Keratinocyte (primary cell): Measurements from ENCODE around the gene EMP2. TPM values are rescaled to one million over a fixed set of nuclear protein-coding genes. Genes with fewer than 3 reads are reported as not detected.

ENCODE experiments used
- DNase-seq: peaks from one replicate; pipeline ENCODE4 v3.0.0-alpha.2; 2011; ENCODE audit warnings: low read depth, missing footprints, low spot score
- FAIRE-seq: peaks from 2 replicates; lab custom pipeline; 2011; peaks lifted over from hg19 to GRCh38; lab: Jason Lieb, UNC
- H2AFZ ChIP-seq: 2 replicates; pipeline ENCODE4 v1.6.0; 2012; ENCODE audit warnings: low read length, control low read depth, inconsistent platforms; ENCODE audit not compliant: control insufficient read depth
- H3K27ac ChIP-seq: 2 replicates; pipeline ENCODE4 v1.5.1; 2011; ENCODE audit warnings: low read length; ENCODE audit not compliant: control insufficient read depth, insufficient read depth
- H3K27me3 ChIP-seq: 3 replicates; pipeline ENCODE4 v1.6.0; 2011; ENCODE audit warnings: low read length; ENCODE audit not compliant: control insufficient read depth, insufficient read depth; ENCODE audit errors: extremely low read depth
- H3K36me3 ChIP-seq, 2 experiments: 2 replicates in 1 of 2; 3 replicates in 1 of 2; pipeline ENCODE4 v1.5.1; 2011; ENCODE audit warnings: low read length in 2 of 2, mild to moderate bottlenecking in 1 of 2; ENCODE audit not compliant: control insufficient read depth in 2 of 2, insufficient read depth in 2 of 2; ENCODE audit errors: extremely low read depth in 1 of 2
- H3K4me1 ChIP-seq: 3 replicates; pipeline ENCODE4 v1.5.1; 2011; ENCODE audit warnings: low read length; ENCODE audit not compliant: control insufficient read depth, insufficient read depth; ENCODE audit errors: extremely low read depth
- H3K4me2 ChIP-seq: 3 replicates; pipeline ENCODE4 v1.6.0; 2011; ENCODE audit warnings: low read depth, low read length; ENCODE audit not compliant: control insufficient read depth, insufficient read depth; ENCODE audit errors: extremely low read depth
- H3K4me3 ChIP-seq, 3 experiments: fragments of 200-600 bp in 1 of 3; sonication (generic) in 1 of 3; 2 replicates in 2 of 3; 3 replicates in 1 of 3; pipeline ENCODE4 v1.5.1; 2011 to 2016; ENCODE audit warnings: low read length in 3 of 3, mild to moderate bottlenecking in 3 of 3, control low read depth in 2 of 3, inconsistent platforms in 1 of 3, low read depth in 1 of 3, mixed read lengths in 1 of 3, mixed run types in 1 of 3, moderate library complexity in 1 of 3; ENCODE audit not compliant: control insufficient read depth in 2 of 3, insufficient read depth in 2 of 3; ENCODE audit errors: extremely low read depth in 1 of 3
- H3K79me2 ChIP-seq: 2 replicates; pipeline ENCODE4 v1.6.0; 2012; ENCODE audit warnings: low read length; ENCODE audit not compliant: control insufficient read depth, insufficient read depth
- H3K9ac ChIP-seq: 3 replicates; pipeline ENCODE4 v1.6.0; 2011; ENCODE audit warnings: low read length; ENCODE audit not compliant: control insufficient read depth, insufficient read depth; ENCODE audit errors: extremely low read depth
- H3K9me1 ChIP-seq: 3 replicates; pipeline ENCODE4 v1.6.0; 2011; ENCODE audit warnings: low read length; ENCODE audit not compliant: control insufficient read depth, insufficient read depth; ENCODE audit errors: extremely low read depth
- H3K9me3 ChIP-seq: 2 replicates; pipeline ENCODE4 v1.5.1; 2012; ENCODE audit warnings: low read depth, low read length; ENCODE audit not compliant: control insufficient read depth
- H4K20me1 ChIP-seq: 3 replicates; pipeline ENCODE4 v1.6.0; 2011; ENCODE audit warnings: low read length; ENCODE audit not compliant: control insufficient read depth, insufficient read depth; ENCODE audit errors: extremely low read depth
- EZH2 ChIP-seq: IDR thresholded peaks from one replicate; pipeline ENCODE4 v1.6.1; 2012; ENCODE audit warnings: inconsistent platforms, mild to moderate bottlenecking, low read length, moderate library complexity
- dilution Hi-C: fragments of 300-500 bp; cut with MboI; formaldehyde crosslinking; loops from one replicate; pipeline ENCODE4 v1.7.0; 2020; ENCODE audit warnings: low sequenced_read_pairs; ENCODE audit not compliant: extremely low pct_ligation_motif_present
- polyA plus RNA-seq, 5 experiments: library from polyadenylated mRNA; depleted of rRNA in 3 of 5; stranded (reverse) in 3 of 5; stranded (forward) in 1 of 5; unstranded in 1 of 5; fragments of >200 nt; gene quantifications; 1 replicate in 1 of 5; 2 replicates in 3 of 5; 3 replicates in 1 of 5; pipeline versions ENCODE4 v1.2.1 to v1.2.3, GENCODE V29; 2011 to 2012; ENCODE audit warnings: missing spikeins in 2 of 5, low read depth in 1 of 5, low replicate concordance in 1 of 5
- TF ChIP-seq, protein P1 (sequence below), 3 experiments: IDR thresholded peaks in 1 of 3; conservative IDR thresholded peaks in 1 of 3; optimal IDR thresholded peaks in 1 of 3; 2 replicates in 2 of 3; 3 replicates in 1 of 3; pipeline versions ENCODE3 to v1.5.1; 2011; ENCODE audit warnings: low read length in 3 of 3, mild to moderate bottlenecking in 3 of 3, moderate library complexity in 2 of 3, control low read depth in 1 of 3, inconsistent platforms in 1 of 3; ENCODE audit not compliant: insufficient read depth in 2 of 3; ENCODE audit errors: extremely low read depth in 1 of 3

Gene EMP2
- polyA plus RNA-seq, 1 donor (not counting 4 experiments of a cell fraction or from before 2014, with no cell fraction given): 19.1 TPM

DNA sequence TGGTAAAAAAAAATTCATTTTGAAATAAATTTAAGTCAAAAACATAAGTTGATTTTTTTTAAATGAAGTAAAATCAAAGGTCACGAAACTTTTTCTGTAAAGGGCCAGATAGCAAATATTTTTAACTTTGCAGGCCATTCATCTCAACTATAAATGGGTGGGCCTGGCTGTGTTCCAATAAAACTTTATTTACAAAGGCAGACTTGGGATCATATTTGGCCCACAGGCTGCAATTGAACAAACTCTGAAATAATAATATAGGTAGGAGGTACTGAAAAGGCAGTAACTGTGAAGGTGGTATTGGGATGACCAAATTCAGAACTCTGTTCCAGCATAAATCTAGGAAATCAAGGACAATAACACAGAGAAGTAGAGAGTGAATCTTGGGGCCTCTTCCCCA lies 12.2 kb upstream of the EMP2 start:
- Histone ChIP-seq H3K4me1 (peaks cover 10% of the 10 kb centered on the region), H3K4me2 (no peak overlapping the region), H3K27me3 (no peaks in the 10 kb centered on the region), H3K9me3 (no peaks in the 10 kb centered on the region), H3K36me3 (no peaks in the 10 kb centered on the region), H2AFZ (no peak overlapping the region), H3K79me2 (no peaks in the 10 kb centered on the region), H3K4me3 (no peak overlapping the region), H3K27ac (no peak overlapping the region), H4K20me1 (no peaks in the 10 kb centered on the region), H3K9me1 (no peaks in the 10 kb centered on the region), H3K9ac (no peak overlapping the region)
- DNase-seq (no peak), FAIRE-seq (no peak)
- TF ChIP-seq, protein P1, sequence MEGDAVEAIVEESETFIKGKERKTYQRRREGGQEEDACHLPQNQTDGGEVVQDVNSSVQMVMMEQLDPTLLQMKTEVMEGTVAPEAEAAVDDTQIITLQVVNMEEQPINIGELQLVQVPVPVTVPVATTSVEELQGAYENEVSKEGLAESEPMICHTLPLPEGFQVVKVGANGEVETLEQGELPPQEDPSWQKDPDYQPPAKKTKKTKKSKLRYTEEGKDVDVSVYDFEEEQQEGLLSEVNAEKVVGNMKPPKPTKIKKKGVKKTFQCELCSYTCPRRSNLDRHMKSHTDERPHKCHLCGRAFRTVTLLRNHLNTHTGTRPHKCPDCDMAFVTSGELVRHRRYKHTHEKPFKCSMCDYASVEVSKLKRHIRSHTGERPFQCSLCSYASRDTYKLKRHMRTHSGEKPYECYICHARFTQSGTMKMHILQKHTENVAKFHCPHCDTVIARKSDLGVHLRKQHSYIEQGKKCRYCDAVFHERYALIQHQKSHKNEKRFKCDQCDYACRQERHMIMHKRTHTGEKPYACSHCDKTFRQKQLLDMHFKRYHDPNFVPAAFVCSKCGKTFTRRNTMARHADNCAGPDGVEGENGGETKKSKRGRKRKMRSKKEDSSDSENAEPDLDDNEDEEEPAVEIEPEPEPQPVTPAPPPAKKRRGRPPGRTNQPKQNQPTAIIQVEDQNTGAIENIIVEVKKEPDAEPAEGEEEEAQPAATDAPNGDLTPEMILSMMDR (optimal IDR thresholded peaks at IDR 0.05 in 1 of 3, IDR thresholded peaks at IDR 0.05 in 1 of 3, conservative IDR thresholded peaks at IDR 0.05 in 1 of 3; ENCODE audit: extremely low read depth in 1 of 3, insufficient read depth in 2 of 3, low read length in 3 of 3): no peak
- no peak for TF ChIP-seq EZH2
- dilution Hi-C loops: no loop called here

DNA sequence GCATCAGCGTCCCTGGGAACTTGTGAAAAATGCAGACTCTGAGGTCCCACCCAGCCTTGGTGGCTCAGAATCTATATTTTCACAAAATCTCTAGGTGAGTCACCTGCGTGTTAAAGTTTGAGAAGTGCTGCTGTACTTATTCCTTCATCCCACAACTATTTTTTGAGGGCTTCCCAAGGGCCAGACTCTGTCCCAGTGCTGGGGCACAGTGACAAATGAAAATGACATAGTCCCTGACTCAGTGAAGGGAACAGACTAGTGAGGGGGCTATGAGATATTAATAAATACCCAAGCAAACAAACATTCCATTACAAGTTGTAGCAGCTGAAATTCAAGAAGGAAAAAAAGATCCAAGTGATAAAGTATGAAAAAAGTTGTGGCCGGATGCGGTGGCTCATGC lies 9.9 kb upstream of the EMP2 start:
- Histone ChIP-seq H3K4me2 (no peak overlapping the region), H3K27ac (no peak overlapping the region), H2AFZ (no peak overlapping the region), H3K4me1 (peaks cover 10% of the 10 kb centered on the region), H4K20me1 (no peaks in the 10 kb centered on the region), H3K4me3 (no peak overlapping the region), H3K36me3 (no peaks in the 10 kb centered on the region), H3K9me3 (no peaks in the 10 kb centered on the region), H3K9ac (no peak overlapping the region), H3K79me2 (no peaks in the 10 kb centered on the region), H3K9me1 (no peaks in the 10 kb centered on the region), H3K27me3 (no peaks in the 10 kb centered on the region)
- TF ChIP-seq, protein P1 (optimal IDR thresholded peaks at IDR 0.05 in 1 of 3, IDR thresholded peaks at IDR 0.05 in 1 of 3, conservative IDR thresholded peaks at IDR 0.05 in 1 of 3; ENCODE audit: extremely low read depth in 1 of 3, insufficient read depth in 2 of 3, low read length in 3 of 3): no peak
- TF ChIP-seq EZH2: no peak
- DNase-seq: no peak
- dilution Hi-C loops: no loop called here
- no peak for FAIRE-seq
